CD14-positive monocyte (primary cell): ENCODE data around the gene ADCY2. TPM values are rescaled to one million over a fixed set of nuclear protein-coding genes. Genes with fewer than 3 reads are reported as not detected.

Experiments
- DNase-seq, 3 donors: peaks; one replicate each; pipeline ENCODE4 v3.0.0-alpha.2; 2011 to 2022
- H2AFZ ChIP-seq: 2 replicates; pipeline ENCODE4 v1.6.0; 2012; ENCODE audit warnings: mild to moderate bottlenecking, low read depth, low read length, inconsistent platforms; ENCODE audit not compliant: insufficient read depth, poor library complexity, severe bottlenecking
- H3K27ac ChIP-seq, 2 donors: 1 replicate in 1 of 2; 2 replicates in 1 of 2; pipeline ENCODE4 v1.5.1; 2012 to 2013; ENCODE audit warnings: low read length in 2 of 2, control low read depth in 1 of 2, inconsistent platforms in 1 of 2, low read depth in 1 of 2, mild to moderate bottlenecking in 1 of 2
- H3K27me3 ChIP-seq, 2 donors: one replicate each; pipeline versions ENCODE4 v1.6.0 to v1.6.1; 2011 to 2013; ENCODE audit warnings: low read length in 2 of 2; ENCODE audit not compliant: control insufficient read depth in 2 of 2, insufficient read depth in 2 of 2
- H3K36me3 ChIP-seq, 2 donors: replicated peaks in 1 of 2; 1 replicate in 1 of 2; 2 replicates in 1 of 2; pipeline versions ENCODE4 v1.5.1 to v1.6.1; 2012 to 2013; ENCODE audit warnings: low read length in 2 of 2, control low read depth in 1 of 2, inconsistent platforms in 1 of 2, mild to moderate bottlenecking in 1 of 2; ENCODE audit not compliant: insufficient read depth in 2 of 2, control insufficient read depth in 1 of 2
- H3K4me1 ChIP-seq, 2 donors: 1 replicate in 1 of 2; 2 replicates in 1 of 2; pipeline versions ENCODE4 v1.5.1 to v1.6.1; 2012 to 2013; ENCODE audit warnings: low read length in 2 of 2, control low read depth in 1 of 2, inconsistent platforms in 1 of 2, mild to moderate bottlenecking in 1 of 2, moderate library complexity in 1 of 2; ENCODE audit not compliant: insufficient read depth in 2 of 2, control insufficient read depth in 1 of 2
- H3K4me2 ChIP-seq: replicated peaks from 2 replicates; pipeline ENCODE3; 2012; ENCODE audit warnings: low read length, moderate library complexity, mild to moderate bottlenecking; ENCODE audit not compliant: poor library complexity, severe bottlenecking; ENCODE audit errors: extremely low read depth
- H3K4me3 ChIP-seq, 3 experiments: fragments of 200-600 bp in 1 of 3; sonication (generic) in 1 of 3; replicated peaks in 1 of 3; 1 replicate in 2 of 3; 2 replicates in 1 of 3; pipeline ENCODE4 v1.5.1; 2011 to 2013; ENCODE audit warnings: low read length in 3 of 3, mild to moderate bottlenecking in 3 of 3, control low read depth in 2 of 3, low read depth in 2 of 3, inconsistent platforms in 1 of 3, moderate library complexity in 1 of 3
- H3K79me2 ChIP-seq: 2 replicates; pipeline ENCODE4 v1.6.0; 2012; ENCODE audit warnings: mild to moderate bottlenecking, control low read depth, inconsistent platforms, low read length, moderate library complexity; ENCODE audit not compliant: insufficient read depth
- H3K9ac ChIP-seq: 2 replicates; pipeline ENCODE4 v1.6.0; 2017; ENCODE audit warnings: low read length, mild to moderate bottlenecking; ENCODE audit not compliant: insufficient read depth, poor library complexity, severe bottlenecking
- H3K9me3 ChIP-seq, 2 donors: replicated peaks in 1 of 2; 1 replicate in 1 of 2; 2 replicates in 1 of 2; pipeline versions ENCODE4 v1.5.1 to v1.6.1; 2012 to 2013; ENCODE audit warnings: low read length in 2 of 2, control low read depth in 1 of 2; ENCODE audit not compliant: control insufficient read depth in 1 of 2, insufficient read depth in 1 of 2
- H4K20me1 ChIP-seq: 2 replicates; pipeline ENCODE4 v1.6.0; 2012; ENCODE audit warnings: mild to moderate bottlenecking, low read length, control low read depth, moderate library complexity; ENCODE audit not compliant: insufficient read depth
- H3K27ac Mint-ChIP-seq, 7 donors: one replicate each; pipeline ENCODE4 v1.8.0; 2020; ENCODE audit warnings: mild to moderate bottlenecking in 7 of 7, mixed read lengths in 7 of 7, moderate library complexity in 6 of 7, inconsistent platforms in 2 of 7
- H3K27me3 Mint-ChIP-seq, 3 donors: one replicate each; pipeline ENCODE4 v1.8.0; 2021 to 2022; ENCODE audit warnings: low read depth in 3 of 3, mild to moderate bottlenecking in 3 of 3, mixed read lengths in 3 of 3, moderate library complexity in 3 of 3, inconsistent platforms in 1 of 3
- H3K36me3 Mint-ChIP-seq, 2 donors: one replicate each; pipeline ENCODE4 v1.8.0; 2020; ENCODE audit warnings: mixed read lengths in 2 of 2, inconsistent platforms in 1 of 2, mild to moderate bottlenecking in 1 of 2
- H3K4me1 Mint-ChIP-seq: one replicate; pipeline ENCODE4 v1.8.0; 2020; ENCODE audit warnings: mild to moderate bottlenecking, mixed read lengths
- H3K4me3 Mint-ChIP-seq, 2 donors: one replicate each; pipeline ENCODE4 v1.8.0; 2020; ENCODE audit warnings: mild to moderate bottlenecking in 2 of 2, mixed read lengths in 2 of 2, moderate library complexity in 1 of 2
- H3K9me3 Mint-ChIP-seq, 7 donors: one replicate each; pipeline ENCODE4 v1.8.0; 2020 to 2022; ENCODE audit warnings: mixed read lengths in 7 of 7, mild to moderate bottlenecking in 6 of 7, moderate library complexity in 6 of 7, inconsistent platforms in 2 of 7
- CTCF ChIP-seq: fragments of 200-600 bp; IDR thresholded peaks from one replicate; pipeline ENCODE4 v1.8.0; 2022; ENCODE audit warnings: antibody characterized with exemption, mild to moderate bottlenecking
- WGBS: methylation state at CpG from one replicate; pipeline ENCODE4 v1.1.5; 2013; ENCODE audit warnings: missing lambda C conversion rate; ENCODE audit not compliant: insufficient coverage; 5-methylcytosine and 5-hydroxymethylcytosine counted together
- intact Hi-C, 2 donors: fragments of 100-400 bp; cut with micrococcal nuclease; formaldehyde crosslinking; loops; one replicate each; pipeline versions ENCODE4 v1.15.0 to v1.15.1; 2023
- polyA plus RNA-seq, 3 donors: library from polyadenylated mRNA; depleted of rRNA in 1 of 3; unstranded in 2 of 3; stranded (reverse) in 1 of 3; fragments of 300-500 nt in 2 of 3; fragments of >200 nt in 1 of 3; fragmentation: Illumina TruSeq in 2 of 3; gene quantifications; 1 replicate in 2 of 3; 2 replicates in 1 of 3; pipeline ENCODE4 v1.2.3, GENCODE V29; 2012 to 2021

Gene ADCY2
- polyA plus RNA-seq, 3 donors = not detected

- DNase-seq = no peak
- Histone ChIP-seq H3K4me3 (no peak overlapping the region), H4K20me1 (no peaks in the 10 kb centered on the region), H3K79me2 (no peaks in the 10 kb centered on the region), H3K4me1 (no peaks in the 10 kb centered on the region), H2AFZ (no peak overlapping the region), H3K9me3 (no peaks in the 10 kb centered on the region), H3K36me3 (no peaks in the 10 kb centered on the region), H3K27me3 (no peaks in the 10 kb centered on the region), H3K4me2 (no peak overlapping the region), H3K9ac (no peak overlapping the region), H3K27ac (no peak overlapping the region)
- intact Hi-C loops = no loop called here
- no peaks in the 10 kb centered on the region for H3K36me3 Mint-ChIP-seq
- H3K4me1 Mint-ChIP-seq = no peaks in the 10 kb centered on the region
- peaks cover 1 to 8% (median 3%) of the 10 kb centered on the region in 7 donors for H3K9me3 Mint-ChIP-seq
- 100% methylated on average over 1 of the region's 2 CpGs for WGBS
- no peak overlapping the region for H3K4me3 Mint-ChIP-seq
- H3K27me3 Mint-ChIP-seq = peaks cover 2 to 3% (median 2%) of the 10 kb centered on the region in 3 donors
- TF ChIP-seq CTCF = no peak
- H3K27ac Mint-ChIP-seq = no peak overlapping the region
Measured at GRCh38 chr5:7363067-7363677, 32.8 kb upstream of the ADCY2 start.

GRCh38 chr5:7364226-7364875 is 31.6 kb upstream of the ADCY2 start:
- Histone ChIP-seq H3K27me3 (no peaks in the 10 kb centered on the region), H2AFZ (no peak overlapping the region), H4K20me1 (no peaks in the 10 kb centered on the region), H3K4me1 (no peaks in the 10 kb centered on the region), H3K79me2 (no peaks in the 10 kb centered on the region), H3K27ac (no peak overlapping the region), H3K36me3 (no peaks in the 10 kb centered on the region), H3K4me3 (no peak overlapping the region), H3K4me2 (no peak overlapping the region), H3K9ac (no peak overlapping the region), H3K9me3 (no peaks in the 10 kb centered on the region)
- H3K36me3 Mint-ChIP-seq = no peaks in the 10 kb centered on the region
- WGBS = 94% methylated on average over 2 of the region's 3 CpGs
- peaks cover 0 to 3% (median 2%) of the 10 kb centered on the region in 3 donors for H3K27me3 Mint-ChIP-seq
- no peak overlapping the region for H3K4me3 Mint-ChIP-seq
- no peaks in the 10 kb centered on the region for H3K4me1 Mint-ChIP-seq
- intact Hi-C loops = no loop called here
- peaks cover 2 to 11% (median 4%) of the 10 kb centered on the region in 7 donors for H3K9me3 Mint-ChIP-seq
- no peak for TF ChIP-seq CTCF
- H3K27ac Mint-ChIP-seq = no peak overlapping the region
- no peak for DNase-seq
